Endothelial cell (in vitro differentiated cells): ENCODE results near the gene EEF1G. TPM values are rescaled to one million over a fixed set of nuclear protein-coding genes. Genes with fewer than 3 reads are reported as not detected.
A peak's percentile ranks its signal among the peaks of the same experiment; 100 is the strongest.

Experiments used
- DNase-seq: peaks from one replicate; pipeline ENCODE4 v3.0.0; 2021; ENCODE audit warnings: low spot score
- H3K27ac Mint-ChIP-seq: one replicate; pipeline ENCODE4 v1.8.0; 2021; ENCODE audit warnings: mixed read lengths, inconsistent platforms; ENCODE audit not compliant: unreplicated experiment
- H3K27me3 Mint-ChIP-seq: one replicate; pipeline ENCODE4 v1.8.0; 2021; ENCODE audit warnings: mild to moderate bottlenecking, moderate library complexity, mixed read lengths, inconsistent platforms; ENCODE audit not compliant: unreplicated experiment
- H3K36me3 Mint-ChIP-seq: one replicate; pipeline ENCODE4 v1.8.0; 2021; ENCODE audit warnings: mild to moderate bottlenecking, low read depth, mixed read lengths, inconsistent platforms; ENCODE audit not compliant: unreplicated experiment
- H3K4me1 Mint-ChIP-seq: one replicate; pipeline ENCODE4 v1.8.0; 2021; ENCODE audit warnings: mild to moderate bottlenecking, mixed read lengths, inconsistent platforms; ENCODE audit not compliant: unreplicated experiment
- H3K4me3 Mint-ChIP-seq: one replicate; pipeline ENCODE4 v1.8.0; 2021; ENCODE audit warnings: mild to moderate bottlenecking, mixed read lengths, inconsistent platforms; ENCODE audit not compliant: unreplicated experiment
- H3K9me3 Mint-ChIP-seq: one replicate; pipeline ENCODE4 v1.8.0; 2021; ENCODE audit warnings: mixed read lengths, inconsistent platforms; ENCODE audit not compliant: unreplicated experiment
- total RNA-seq: library from RNA; stranded (reverse); fragmentation: NEBNext Ultra II Directional; extraction: Animal tissue kit (Norgen Biotek cat#: 25700); gene quantifications from one replicate; pipeline ENCODE4 v1.2.1, GENCODE V29; 2021; ENCODE audit not compliant: unreplicated experiment
- TF ChIP-seq, protein P1 (sequence below): fragments of 200-600 bp; sonication (generic); IDR thresholded peaks from one replicate; pipeline ENCODE4 v1.5.0; 2021; ENCODE audit warnings: antibody characterized with exemption; ENCODE audit not compliant: unreplicated experiment

Gene EEF1G
- total RNA-seq, 1 donor from 2014 or later = 1,951 TPM

DNA sequence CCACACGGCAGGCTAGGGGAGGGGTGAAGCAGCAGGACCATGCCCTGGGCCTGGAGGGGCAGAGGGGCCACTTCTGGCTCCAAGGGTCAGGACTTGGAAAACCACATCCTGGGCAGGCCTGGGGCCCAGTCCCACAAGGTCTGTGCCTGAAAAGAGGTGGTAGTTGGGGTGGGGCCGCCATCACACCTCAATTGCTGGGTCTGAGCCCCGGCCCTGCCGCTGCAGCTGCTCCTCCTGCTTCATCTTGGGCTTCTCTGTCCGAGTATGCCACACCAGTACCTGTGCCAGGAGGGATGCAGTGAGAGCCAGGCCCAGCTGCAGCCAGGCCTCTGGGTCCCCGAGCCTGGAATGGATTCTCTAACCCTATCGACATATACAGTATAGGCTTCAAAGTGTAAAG, 41.8 kb upstream of the EEF1G start:
- DNase-seq = no peak

DNA sequence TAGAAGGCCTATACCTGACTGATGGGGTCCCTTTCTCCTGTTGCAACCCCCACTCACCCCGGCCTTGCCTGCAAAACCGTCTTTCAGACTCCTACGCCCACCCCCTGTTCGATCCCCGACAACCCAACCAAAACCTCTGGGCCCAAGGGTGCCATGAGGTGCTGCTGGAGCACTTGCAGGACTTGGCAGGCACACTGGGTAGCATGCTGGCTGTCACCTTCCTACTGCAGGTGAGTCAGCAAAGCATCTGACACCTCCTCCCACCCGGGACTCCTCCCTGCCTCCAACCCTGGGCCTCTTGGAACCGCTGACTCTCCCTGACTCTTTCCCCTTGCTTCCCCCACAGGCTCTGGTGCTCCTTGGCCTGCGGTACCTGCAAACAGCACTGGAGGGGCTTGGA, 40.6 kb upstream of the EEF1G start:
- Mint-ChIP-seq H3K4me3 (no peak overlapping the region), H3K27ac (peak overlapping the region; percentile 78), H3K9me3 (no peaks in the 10 kb centered on the region), H3K27me3 (peaks cover 14% of the 10 kb centered on the region), H3K36me3 (peaks cover 5% of the 10 kb centered on the region), H3K4me1 (peaks cover 14% of the 10 kb centered on the region)
- TF ChIP-seq, protein P1, sequence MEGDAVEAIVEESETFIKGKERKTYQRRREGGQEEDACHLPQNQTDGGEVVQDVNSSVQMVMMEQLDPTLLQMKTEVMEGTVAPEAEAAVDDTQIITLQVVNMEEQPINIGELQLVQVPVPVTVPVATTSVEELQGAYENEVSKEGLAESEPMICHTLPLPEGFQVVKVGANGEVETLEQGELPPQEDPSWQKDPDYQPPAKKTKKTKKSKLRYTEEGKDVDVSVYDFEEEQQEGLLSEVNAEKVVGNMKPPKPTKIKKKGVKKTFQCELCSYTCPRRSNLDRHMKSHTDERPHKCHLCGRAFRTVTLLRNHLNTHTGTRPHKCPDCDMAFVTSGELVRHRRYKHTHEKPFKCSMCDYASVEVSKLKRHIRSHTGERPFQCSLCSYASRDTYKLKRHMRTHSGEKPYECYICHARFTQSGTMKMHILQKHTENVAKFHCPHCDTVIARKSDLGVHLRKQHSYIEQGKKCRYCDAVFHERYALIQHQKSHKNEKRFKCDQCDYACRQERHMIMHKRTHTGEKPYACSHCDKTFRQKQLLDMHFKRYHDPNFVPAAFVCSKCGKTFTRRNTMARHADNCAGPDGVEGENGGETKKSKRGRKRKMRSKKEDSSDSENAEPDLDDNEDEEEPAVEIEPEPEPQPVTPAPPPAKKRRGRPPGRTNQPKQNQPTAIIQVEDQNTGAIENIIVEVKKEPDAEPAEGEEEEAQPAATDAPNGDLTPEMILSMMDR = no peak
- no peak for DNase-seq

More for the DNA sequence above, 41.8 kb upstream of the EEF1G start:
- no peak overlapping the region for H3K27ac Mint-ChIP-seq
- H3K9me3 Mint-ChIP-seq = no peaks in the 10 kb centered on the region
- TF ChIP-seq, protein P1 = no peak
- H3K4me1 Mint-ChIP-seq = peaks cover 9% of the 10 kb centered on the region
- peaks cover 5% of the 10 kb centered on the region for H3K36me3 Mint-ChIP-seq
- peaks cover 16% of the 10 kb centered on the region for H3K27me3 Mint-ChIP-seq
- H3K4me3 Mint-ChIP-seq = no peak overlapping the region

DNA sequence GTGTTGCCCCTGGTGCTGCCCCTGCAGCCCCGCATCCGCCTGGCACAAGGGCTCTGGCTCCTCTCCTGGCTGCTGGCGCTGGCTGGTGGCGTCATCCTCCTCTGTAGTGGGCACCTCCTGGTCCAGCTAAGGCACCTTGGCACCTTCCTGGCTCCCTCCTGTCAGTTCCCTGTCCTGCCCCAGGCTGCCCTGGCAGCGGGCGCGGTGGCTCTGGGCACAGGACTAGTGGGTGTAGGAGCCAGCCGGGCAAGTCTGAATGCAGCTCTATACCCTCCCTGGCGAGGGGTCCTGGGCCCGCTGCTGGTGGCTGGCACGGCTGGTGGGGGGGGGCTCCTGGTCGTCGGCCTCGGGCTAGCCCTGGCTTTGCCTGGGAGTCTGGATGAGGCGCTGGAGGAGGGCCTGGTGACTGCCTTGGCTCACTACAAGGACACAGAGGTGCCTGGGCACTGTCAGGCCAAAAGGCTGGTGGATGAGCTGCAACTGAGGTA, 39.6 kb upstream of the EEF1G start:
- no peak overlapping the region for H3K4me3 Mint-ChIP-seq
- H3K4me1 Mint-ChIP-seq = peaks cover 14% of the 10 kb centered on the region
- peaks cover 18% of the 10 kb centered on the region for H3K27me3 Mint-ChIP-seq
- H3K9me3 Mint-ChIP-seq = no peaks in the 10 kb centered on the region
- peaks cover 12% of the 10 kb centered on the region for H3K36me3 Mint-ChIP-seq
- TF ChIP-seq, protein P1 = no peak
- H3K27ac Mint-ChIP-seq = no peak overlapping the region
- DNase-seq = peak; percentile 15

DNA sequence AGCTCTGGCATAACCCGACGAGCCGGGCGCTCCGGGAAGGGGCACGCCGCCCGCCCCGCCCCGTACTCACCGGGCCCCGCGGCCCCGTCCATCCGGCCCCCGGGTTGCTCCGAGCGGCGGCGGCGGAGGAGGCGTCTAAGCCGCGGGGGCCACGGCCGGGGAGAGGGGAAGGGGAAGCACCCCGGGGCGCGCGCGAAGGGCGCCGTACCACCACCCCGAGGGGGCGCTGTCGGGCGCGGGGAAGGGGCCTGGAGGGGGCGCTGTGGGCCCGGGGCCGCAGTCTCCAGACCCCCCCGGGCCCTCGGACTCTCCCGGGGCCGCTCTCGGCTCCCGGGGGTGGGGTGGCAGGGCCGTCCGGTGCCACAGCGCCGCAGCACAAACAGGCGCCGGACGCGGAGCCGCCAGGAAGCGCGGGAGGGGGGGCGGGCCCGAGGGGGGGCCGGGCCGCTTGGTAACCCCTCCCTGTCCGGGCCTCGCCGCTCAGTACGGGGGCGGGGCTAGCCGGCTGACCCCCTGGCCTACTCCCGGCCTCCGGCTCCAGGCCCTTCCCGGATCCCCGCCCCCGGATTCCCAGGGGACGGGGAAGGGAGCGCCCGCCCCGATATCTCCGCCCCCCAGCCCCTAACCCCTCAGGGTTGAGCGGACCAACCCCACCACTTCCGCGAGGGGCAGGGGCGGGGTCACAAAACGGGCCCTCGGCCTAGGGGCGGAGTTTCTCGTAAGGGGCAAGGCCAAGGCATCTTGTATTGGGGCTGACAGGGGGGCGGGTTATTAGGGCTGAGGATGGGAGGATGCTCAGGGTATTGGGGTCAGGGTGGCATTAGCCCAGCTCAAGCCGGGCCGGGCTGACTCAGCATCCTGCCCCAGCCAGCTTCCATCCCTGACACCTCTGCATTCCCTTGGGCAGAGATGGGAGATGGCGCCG, 38.9 kb upstream of the EEF1G start, which contains the start of the genes EML3 and ROM1:
Gene EML3 (minus strand): TSS at position 410 of the 925 bp plus-strand sequence. CDS start 318 bp downstream, at position 92.
Gene ROM1 (plus strand): TSS at position 892 of the 925 bp plus-strand sequence. CDS start 25 bp downstream, at position 917.
- H3K4me1 Mint-ChIP-seq = peaks cover 18% of the 10 kb centered on the region

More for the DNA sequence above, 38.9 kb upstream of the EEF1G start, which contains the start of the genes EML3 and ROM1:
- peak; percentile 86 for DNase-seq
- peak within 1 kb of the TSS; percentile 94 for H3K4me3 Mint-ChIP-seq
- peaks cover 18% of the 10 kb centered on the region for H3K27me3 Mint-ChIP-seq
- H3K36me3 Mint-ChIP-seq = peaks cover 18% of the 10 kb centered on the region
- peak within 1 kb of the TSS; percentile 78 for H3K27ac Mint-ChIP-seq
- TF ChIP-seq, protein P1 = peak; percentile 99
- H3K9me3 Mint-ChIP-seq = no peaks in the 10 kb centered on the region
